ENCODE data around the gene BBC3. TPM values are rescaled to one million over a fixed set of nuclear protein-coding genes. Genes with fewer than 3 reads are reported as not detected.

BBC3 gene
- total and polyA plus RNA-seq, 2 of the 4 experiments (the other 2 are of a cell fraction) = 1.6 to 6.5 TPM

- Histone ChIP-seq H3K4me1 (ENCODE audit: control insufficient read depth, insufficient read depth, low read length) (peaks cover 17% of the 10 kb centered on the region), H4K20me1 (ENCODE audit: insufficient read depth, low read length) (peaks cover 8% of the 10 kb centered on the region; the same call in 1 of the 2 replicates), H3K79me1 (ENCODE audit: low read depth in 1 of 2, low read length in 2 of 2) (peaks cover 16 to 26% of the 10 kb centered on the region in 2 experiments), H3K9me3 (ENCODE audit: control insufficient read depth, insufficient read depth, low read length) (no peaks in the 10 kb centered on the region), H3K23ac (ENCODE audit: low read depth, low read length) (peak overlapping the region; percentile 49; the same call in 1 of the 2 replicates), H3K9ac (ENCODE audit: low read depth, low read length) (no peak overlapping the region), H2BK20ac (ENCODE audit: low read depth, low read length) (peak overlapping the region; percentile 83), H3K9me1 (ENCODE audit: insufficient read depth, low read length) (peaks cover 14% of the 10 kb centered on the region), H2BK120ac (ENCODE audit: low read depth, low read length) (peak overlapping the region; percentile 92), H3K56ac (ENCODE audit: extremely low read depth, insufficient read depth, low read length) (no peak overlapping the region; the same call in 1 of the 2 replicates), H4K91ac (ENCODE audit: insufficient read depth, low read depth, low read length) (peak overlapping the region; percentile 87; the same call in 1 of the 2 replicates), H3K4me2 (ENCODE audit: low read depth, low read length) (peak overlapping the region; percentile 73), H3K27ac (ENCODE audit: insufficient read depth, low read length) (peak overlapping the region; percentile 88; the same call in 1 of the 2 replicates), H2AK9ac (replicated peaks; ENCODE audit: low read depth, low read length, poor library complexity) (no peak overlapping the region), H2BK15ac (ENCODE audit: low read depth, low read length) (peak overlapping the region; percentile 98; the same call in 1 of the 3 replicates), H3K4me3 (ENCODE audit: insufficient read depth, low read depth, low read length) (no peak overlapping the region), H4K5ac (ENCODE audit: low read depth, low read length) (no peak overlapping the region), H2BK5ac (ENCODE audit: low read depth, low read length, poor library complexity, severe bottlenecking) (peak overlapping the region; percentile 96), H2AFZ (replicated peaks; ENCODE audit: low read length, poor library complexity) (no peak overlapping the region), H4K8ac (ENCODE audit: low read depth in 2 of 2, low read length in 2 of 2) (peak overlapping the region; percentile 19 to 79; a peak in 3 of 4 replicates), H3K18ac (ENCODE audit: low read depth, low read length) (peak overlapping the region; percentile 75), H2AK5ac (ENCODE audit: low read depth, low read length) (peak overlapping the region; percentile 98; the same call in 1 of the 2 replicates), H3K14ac (replicated peaks; ENCODE audit: low read depth, low read length) (0 out of 2 replicates have a peak overlapping the region, but pooled peaks have one; percentile 16), H3K27me3 (ENCODE audit: control insufficient read depth, insufficient read depth, low read length) (no peaks in the 10 kb centered on the region), H3K4ac (ENCODE audit: low read depth, low read length) (peak overlapping the region; percentile 78; the same call in 1 of the 2 replicates), H3K36me3 (ENCODE audit: control insufficient read depth, insufficient read depth, low read length) (peaks cover under 1% of the 10 kb centered on the region; the same call in 1 of the 2 replicates)
- ChIA-PET CTCF (interaction anchor here (2.0 kb wide), 1 partner anchor 10 kb away, joined by 11 read pairs; no protein-coding TSS in a partner anchor), POLR2A (ENCODE audit: unreplicated experiment) (no interaction called here)
- dilution Hi-C loops (cut with HindIII; ENCODE audit: low sequenced_read_pairs, unreplicated experiment) (no loop called here), in situ Hi-C loops (cut with MboI; ENCODE audit: low sequenced_read_pairs) (no loop called here), intact Hi-C loops (cut with micrococcal nuclease) (no loop called here)
- TF ChIP-seq NFE2L2 (IDR thresholded peaks at IDR 0.05; ENCODE audit: low read depth, low read length) (no peak), BHLHE40 (IDR thresholded peaks at IDR 0.05; ENCODE audit: low read depth, low read length) (peak; percentile 40; the same call in 1 of the 2 replicates), CEBPB (IDR thresholded peaks at IDR 0.05; ENCODE audit: low read depth, low read length) (peak; percentile 25; the same call in 1 of the 2 replicates), FOS (IDR thresholded peaks at IDR 0.05; ENCODE audit: low read depth, low read length) (peak; percentile 81; the same call in 1 of the 2 replicates)
- no TSS peak for BruUV-seq (replicated peaks)
- peak; percentile 0; the same call in 1 of the 2 replicates for ATAC-seq (ENCODE audit: low read depth)
- WGBS, 2 experiments (ENCODE audit: extremely low coverage in 2 of 2, insufficient read length in 1 of 2) = 0% methylated on average over 3 of the region's 3 CpGs; no CpG with 5 or more reads in 1 of the 2 experiments
- peak; percentile 91 for DNase-seq
Measured at GRCh38 chr19:47253467-47253881, 22.5 kb upstream of the BBC3 start.
